NCI-H2107 (cell line): ENCODE data around the gene KIF16B.

Experiments used
- DNase-seq: peaks from one replicate; lab custom pipeline; 2025; lab: John Stamatoyannopoulos, UW

The KIF16B gene

GRCh38 chr20:16432466-16433292 lies 140.6 kb downstream of the KIF16B start:
- no peak for DNase-seq

DNA sequence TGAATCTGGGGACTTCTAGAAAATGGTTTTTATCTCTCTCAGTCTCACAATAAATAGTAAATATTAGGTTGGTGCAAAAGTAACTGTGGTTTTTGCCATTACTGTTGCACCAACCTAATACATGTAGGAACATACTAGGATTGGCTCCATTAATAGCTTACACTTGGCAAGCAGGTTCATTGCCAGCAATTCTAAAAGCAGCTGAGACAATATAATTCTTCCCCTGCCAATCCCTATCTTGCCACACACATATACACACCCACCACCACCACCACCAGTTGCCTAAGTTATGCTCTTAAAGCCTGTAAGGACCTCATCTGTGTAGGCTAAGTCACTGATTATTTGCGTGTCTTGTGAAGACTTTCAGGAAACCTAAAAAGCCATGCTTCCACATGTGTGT lies 145.1 kb downstream of the KIF16B start:
- DNase-seq, result no peak

DNA sequence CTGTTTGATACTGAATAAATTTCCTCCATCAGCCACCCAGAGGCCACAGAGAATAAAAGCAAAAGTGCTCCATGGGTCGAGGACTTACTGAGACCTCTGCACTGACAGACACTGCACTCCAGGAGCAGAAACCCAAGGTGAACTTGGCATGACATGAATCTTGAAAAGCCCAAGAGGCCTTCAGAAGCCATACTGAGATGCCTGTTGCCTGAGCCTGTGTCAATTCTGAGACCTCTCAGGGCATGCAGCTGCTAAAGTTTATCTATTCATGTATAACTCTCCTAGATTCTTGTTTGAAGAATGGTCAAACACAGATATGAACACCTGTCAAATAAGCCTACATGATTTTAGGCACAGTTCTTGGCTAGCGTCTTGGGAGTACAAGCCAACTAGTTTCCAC lies 145.7 kb downstream of the KIF16B start:
- no peak for DNase-seq

GRCh38 chr20:16424780-16425179 lies 148.5 kb downstream of the KIF16B start:
- no peak for DNase-seq

- DNase-seq, result no peak
Measured at GRCh38 chr20:16423311-16424212, 149.7 kb downstream of the KIF16B start.

DNA sequence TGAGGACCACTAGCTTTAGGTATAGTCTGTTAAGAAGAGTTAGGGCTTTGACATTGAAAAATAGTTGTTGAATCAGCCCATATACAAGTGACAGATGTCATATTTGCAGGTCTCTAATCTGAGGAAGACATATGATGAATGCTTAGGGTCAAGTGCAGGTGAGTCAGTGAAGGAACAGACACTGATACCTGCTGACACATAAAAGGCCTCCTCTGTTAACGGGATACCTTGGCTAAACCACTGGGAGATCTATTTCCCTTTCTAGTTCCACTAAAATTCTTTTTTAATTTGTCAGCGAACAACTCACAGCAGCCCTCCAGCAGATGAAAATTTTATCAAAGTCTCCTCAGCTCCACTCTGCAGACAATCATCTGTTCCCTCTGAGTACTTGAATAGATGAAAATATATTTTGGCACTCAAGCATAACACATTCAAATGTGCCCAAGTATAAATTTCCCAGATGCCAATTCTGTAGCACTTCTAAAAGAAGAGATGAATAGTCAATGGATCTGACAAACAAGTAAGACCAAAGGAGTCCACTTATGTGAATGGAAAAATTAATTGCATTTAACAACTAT lies 154.0 kb downstream of the KIF16B start:
- no peak for DNase-seq

DNA sequence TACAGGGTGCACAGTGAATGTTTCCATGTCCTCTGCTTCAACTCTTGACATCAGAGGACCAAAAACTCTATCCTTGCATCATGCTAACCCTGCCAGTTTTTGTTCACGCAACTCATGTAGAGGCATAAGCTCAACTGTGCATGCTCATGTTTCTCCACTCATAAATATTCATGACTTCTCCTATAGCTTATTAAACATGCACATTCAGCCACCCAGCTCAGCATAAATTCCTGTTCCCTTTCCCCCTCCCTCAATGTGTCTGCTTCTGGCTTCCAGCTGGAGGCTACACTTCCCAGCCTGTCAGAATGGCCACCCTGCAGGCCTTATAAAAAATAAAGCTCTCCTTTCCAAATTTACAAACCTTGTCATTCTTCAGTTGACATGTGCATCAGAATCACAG lies 154.6 kb downstream of the KIF16B start:
- no peak for DNase-seq

DNA sequence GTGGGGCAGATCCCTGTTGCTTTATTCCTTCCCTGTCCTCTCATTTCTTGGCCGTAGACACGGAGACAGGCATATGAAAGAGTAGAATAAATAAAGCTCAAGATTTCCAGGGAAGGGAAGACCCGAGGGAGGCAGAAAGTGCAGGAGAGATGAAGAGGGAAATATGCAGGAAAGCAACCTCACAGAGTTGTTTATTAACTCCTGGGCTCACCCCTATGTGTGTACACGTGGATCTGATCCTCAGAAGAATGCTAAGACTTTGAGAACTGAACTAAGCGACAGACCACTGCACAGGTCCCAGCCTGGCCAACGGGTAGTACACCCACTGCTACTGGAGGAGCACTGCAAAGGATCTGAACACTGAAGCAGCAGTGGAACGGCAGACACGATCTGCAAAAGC lies 156.2 kb downstream of the KIF16B start:
- DNase-seq, result no peak

DNA sequence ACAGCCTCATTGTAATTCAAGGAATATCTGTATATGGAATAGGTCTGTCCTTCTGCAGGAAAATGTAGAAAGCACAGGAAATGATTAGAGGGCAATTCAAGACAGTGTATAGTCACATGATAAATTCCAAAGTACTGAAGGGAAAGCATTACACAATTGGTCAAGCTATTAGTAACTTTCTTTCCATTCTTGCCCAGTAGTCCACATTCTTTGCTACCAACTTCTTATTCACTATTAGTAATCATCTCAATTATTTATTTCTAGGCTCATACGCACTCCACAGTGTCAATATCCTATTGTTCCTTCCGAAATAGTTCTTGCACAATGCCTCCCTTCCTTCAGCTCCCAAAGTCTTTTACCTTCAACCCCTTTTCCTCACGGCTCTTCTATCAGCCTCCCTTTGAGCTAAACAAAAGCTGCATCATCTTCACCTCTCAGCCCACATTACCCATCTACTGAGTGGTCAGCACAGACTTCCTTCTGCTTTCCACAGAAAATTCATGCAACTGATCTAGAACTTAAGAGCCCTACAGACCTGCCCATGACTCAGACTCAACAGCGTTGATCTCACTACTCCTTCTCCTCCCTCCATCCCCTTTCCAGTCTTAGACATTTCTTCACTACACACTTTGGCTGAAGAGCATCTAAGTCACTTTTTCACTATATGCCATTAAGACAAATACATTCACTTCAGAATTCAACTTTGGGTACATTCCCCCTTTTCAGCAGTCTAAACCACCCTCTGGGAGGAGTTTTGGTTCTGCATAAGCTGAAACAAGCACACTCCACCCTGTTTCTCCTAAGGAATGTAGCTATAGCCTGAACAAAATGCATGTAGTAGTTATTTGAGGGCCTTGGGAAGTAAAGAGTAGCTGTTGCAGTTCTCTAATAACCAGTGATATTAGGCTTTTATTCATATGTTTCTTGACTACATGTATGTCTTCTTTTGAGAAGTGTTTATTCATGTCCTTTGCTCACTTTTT lies 157.9 kb downstream of the KIF16B start:
- DNase-seq, result no peak

DNA sequence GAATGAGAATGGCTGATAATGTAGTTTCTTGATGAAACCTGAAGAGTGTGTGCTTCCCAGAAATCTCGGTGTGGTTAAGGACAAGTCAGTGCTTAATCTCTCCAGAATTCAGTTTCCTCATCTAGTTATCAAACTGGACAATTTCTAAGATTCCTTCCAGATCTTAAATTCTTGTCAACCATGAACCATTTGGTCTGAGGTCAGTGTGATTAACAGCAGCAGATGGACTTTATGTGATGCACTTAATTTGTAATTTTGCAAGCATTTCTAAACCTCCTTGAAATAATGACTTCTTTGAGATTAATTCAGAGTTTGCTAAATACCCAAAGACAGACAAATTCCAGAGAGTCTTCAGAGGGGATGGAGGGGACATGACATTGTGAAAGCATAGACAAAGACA lies 160.3 kb downstream of the KIF16B start:
- no peak for DNase-seq

DNA sequence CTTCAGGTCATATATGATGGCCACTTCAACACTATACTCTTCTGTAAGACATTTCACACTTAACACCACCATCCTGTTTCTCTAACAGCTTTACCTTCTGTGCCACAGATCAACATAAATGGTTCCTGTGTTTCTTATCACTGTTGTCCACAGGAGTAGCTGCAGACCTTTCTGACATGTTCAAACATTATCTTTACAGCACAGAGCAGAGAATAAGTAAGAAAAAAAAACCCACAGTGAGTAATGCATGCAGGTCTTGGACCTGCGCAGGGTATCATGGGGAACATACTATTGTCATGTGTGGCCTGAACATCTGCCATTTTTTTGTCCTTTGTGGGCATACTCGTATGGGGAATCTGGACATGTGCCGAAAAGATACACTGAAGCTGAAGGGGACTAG lies 161.9 kb downstream of the KIF16B start:
- DNase-seq, result no peak

DNA sequence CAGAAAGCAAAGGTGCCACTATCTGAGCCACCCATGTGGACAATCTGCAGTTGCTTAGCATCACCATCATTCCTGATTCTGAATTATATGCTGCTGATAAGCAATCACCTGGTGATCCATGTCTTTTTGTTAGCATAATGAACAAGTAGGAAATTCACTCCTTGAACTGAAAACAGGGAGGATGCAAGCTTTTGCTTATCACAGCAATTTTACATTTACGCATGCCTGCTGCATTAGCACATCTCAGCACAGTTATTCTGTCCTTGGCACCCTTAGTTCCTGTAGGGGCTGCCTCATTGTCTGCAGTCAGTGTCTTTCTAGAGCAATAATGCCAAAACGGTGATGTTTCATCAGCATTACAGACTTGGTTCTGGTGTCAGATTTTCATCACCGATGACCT lies 162.6 kb downstream of the KIF16B start:
- no peak for DNase-seq

DNA sequence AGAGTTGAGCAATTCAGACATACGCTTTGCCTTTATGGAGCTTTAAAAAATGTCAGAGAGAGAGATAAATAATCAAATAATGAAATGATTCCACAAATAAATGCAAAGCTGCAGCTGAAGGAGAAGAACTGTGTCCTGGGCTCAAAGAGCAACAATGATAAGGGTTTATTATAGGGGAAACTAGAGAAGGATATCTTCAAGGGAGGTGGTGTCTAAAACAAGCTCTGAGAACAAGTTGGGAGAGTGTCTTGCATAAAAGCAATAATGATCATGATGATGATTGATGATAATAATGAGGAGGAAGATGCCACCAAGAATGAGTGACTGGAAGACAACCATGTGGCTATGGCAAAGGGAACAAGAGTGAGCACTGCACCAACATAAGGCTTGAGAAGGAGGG lies 164.3 kb downstream of the KIF16B start:
- no peak for DNase-seq

DNA sequence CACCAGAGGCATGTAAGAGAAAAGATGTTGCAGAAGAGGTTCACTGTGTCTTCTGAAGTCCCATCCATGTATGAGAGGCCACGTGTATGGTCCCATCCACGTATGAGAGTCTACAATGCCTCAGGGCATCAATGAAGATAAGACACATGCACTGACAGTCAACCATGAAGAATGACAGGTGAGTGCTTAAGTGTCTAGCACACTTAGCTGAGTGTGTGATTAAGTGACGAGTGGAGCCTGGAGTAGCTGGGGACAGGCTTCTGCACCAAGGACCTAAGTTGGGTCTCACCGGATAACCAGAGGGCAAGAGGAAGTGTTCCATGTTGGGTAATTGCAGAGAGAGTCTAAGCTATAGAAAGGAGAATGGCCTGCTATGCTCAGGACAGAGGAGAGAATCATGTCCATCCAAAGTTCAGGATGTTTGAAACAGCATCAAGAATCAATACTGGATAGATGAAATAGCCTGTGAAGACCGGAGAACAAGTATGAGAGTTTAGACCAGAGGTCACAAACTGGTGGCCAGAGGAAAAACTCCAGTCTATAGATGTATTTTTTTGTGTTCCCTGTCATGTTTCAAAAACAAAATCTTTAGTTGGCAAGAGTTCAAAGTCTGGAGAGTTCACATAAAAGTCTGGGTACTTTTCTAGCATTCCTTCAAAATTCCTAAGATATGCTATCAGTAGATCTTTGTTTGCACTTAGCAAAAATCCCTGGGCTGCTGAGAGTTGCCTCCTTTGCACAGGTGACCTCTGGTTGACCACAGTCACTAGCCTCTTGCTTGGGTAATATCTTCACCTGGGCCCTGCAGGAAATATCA lies 165.8 kb downstream of the KIF16B start:
- DNase-seq, result no peak

DNA sequence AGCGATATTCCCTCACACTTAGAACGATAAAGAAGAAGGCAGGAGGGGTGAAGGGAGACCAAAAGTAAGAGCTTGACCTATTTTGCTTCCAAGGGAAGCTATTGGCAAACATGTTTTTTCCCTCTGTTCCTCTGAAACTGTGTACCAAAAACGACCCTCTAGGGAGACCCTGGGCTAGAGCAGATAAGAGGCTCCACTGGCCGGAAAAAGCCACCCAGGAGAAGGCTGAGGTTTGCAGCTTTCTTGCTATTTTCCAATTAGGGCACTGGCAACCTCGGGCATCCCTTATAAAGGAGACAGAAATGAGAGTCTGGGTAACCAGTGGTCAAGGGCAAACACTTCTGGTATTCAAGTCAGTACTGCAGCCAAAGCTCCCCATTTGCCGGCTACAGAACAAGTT lies 168.0 kb downstream of the KIF16B start:
- no peak for DNase-seq

DNA sequence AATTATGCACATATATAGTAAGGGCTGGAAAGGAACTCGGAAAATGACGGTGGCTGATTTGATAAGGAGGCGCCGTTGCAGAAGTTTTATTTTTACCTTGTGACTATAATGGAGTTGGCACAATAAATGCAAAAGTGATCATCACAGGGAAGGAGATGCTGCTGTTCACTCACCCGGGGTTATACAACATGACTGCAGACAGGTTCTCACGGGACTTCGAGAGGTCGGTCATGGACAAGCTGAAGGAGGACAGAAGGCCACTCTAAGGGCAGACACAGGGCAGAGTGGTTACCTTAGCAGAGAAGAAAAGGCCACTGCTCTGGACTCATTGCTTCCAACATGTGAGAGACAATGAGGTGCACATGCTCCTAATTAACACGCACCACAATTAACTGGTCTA lies 168.6 kb downstream of the KIF16B start:
- DNase-seq, result no peak

- DNase-seq, result no peak
Measured at GRCh38 chr20:16404171-16404570, 169.1 kb downstream of the KIF16B start.

GRCh38 chr20:16400234-16400633 lies 173.0 kb downstream of the KIF16B start:
- no peak for DNase-seq

GRCh38 chr20:16399801-16400200 lies 173.4 kb downstream of the KIF16B start:
- DNase-seq, result no peak

DNA sequence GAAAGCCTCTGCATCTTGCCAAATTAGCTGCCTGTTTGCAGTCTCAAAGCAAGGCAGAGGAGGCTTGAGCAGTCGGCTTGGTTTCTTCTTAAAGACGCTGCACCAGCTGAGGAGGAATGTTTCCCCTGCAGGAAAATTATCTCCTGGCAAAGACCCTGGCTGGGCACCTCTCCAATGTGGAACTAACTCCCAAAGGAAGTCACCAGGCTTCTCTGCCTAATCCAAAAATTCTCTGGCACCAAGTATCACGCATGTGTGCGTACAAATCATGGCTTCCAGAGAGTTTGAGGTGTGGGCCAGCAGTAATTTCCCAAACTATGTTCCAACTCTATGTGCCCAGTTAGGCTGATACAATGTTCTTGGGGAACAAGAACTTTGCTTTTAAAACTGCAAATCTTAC lies 176.2 kb downstream of the KIF16B start:
- no peak for DNase-seq

DNA sequence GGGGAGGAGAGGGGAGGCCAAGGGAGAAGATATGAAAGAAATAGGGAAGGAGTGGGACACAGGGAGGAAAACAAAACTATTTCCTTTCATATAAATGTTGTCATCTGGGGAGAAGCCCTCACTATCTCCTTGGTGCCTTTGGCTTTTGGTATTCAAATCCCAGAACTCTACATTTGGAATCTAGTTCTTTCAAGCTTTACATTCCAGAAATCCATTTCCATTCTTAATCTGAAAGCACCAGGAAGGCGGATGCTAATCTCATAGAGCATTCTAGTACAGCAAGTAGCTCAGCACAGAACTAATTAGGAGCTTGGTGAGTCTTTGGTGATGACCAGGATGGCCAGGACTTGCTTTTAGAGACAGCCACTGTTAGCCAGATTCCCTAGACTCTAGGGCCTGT lies 177.9 kb downstream of the KIF16B start:
- no peak for DNase-seq
